K562 (cell line): ENCODE measurements around the gene KRTAP21-2.

ENCODE experiments used
- CBFB ChIP-seq: sonication (generic); formaldehyde crosslinking; IDR thresholded peaks from 2 replicates; pipeline ENCODE4 v1.4.0; 2020; ENCODE audit warnings: mild to moderate bottlenecking, missing genetic modification reagents
- EZH2 ChIP-seq: IDR thresholded peaks from 2 replicates; pipeline ENCODE4 v1.6.1; 2012; ENCODE audit warnings: low read depth, mild to moderate bottlenecking, inconsistent platforms, low read length, borderline replicate concordance
- POLR2AphosphoS5 ChIP-seq: IDR thresholded peaks from 2 replicates; pipeline ENCODE4 v1.6.1; 2011; ENCODE audit warnings: mild to moderate bottlenecking, low read depth, low read length, moderate library complexity; ENCODE audit not compliant: control insufficient read depth, insufficient read depth
- REST ChIP-seq, 2 experiments: fragments of 450-650 bp; formaldehyde crosslinking in 1 of 2; IDR thresholded peaks; 2 replicates each; pipeline versions ENCODE4 v1.4.0 to v1.6.1; 2014 to 2020; ENCODE audit warnings: mild to moderate bottlenecking in 2 of 2, borderline replicate concordance in 1 of 2, low read depth in 1 of 2
- SMC3 ChIP-seq: conservative IDR thresholded peaks from 2 replicates; pipeline ENCODE4 v1.6.1; 2011; ENCODE audit warnings: low read depth, low read length, improper control_type of control experiment; ENCODE audit not compliant: insufficient read depth
- ZBTB33 ChIP-seq: sonication (generic); formaldehyde crosslinking; IDR thresholded peaks from 2 replicates; pipeline ENCODE4 v1.8.1; 2023; ENCODE audit warnings: mild to moderate bottlenecking, missing genetic modification reagents
- ZEB2 ChIP-seq: fragments of 450-650 bp; IDR thresholded peaks from 2 replicates; pipeline ENCODE4 v1.6.1; 2016

GRCh38 chr21:30758306-30758705 is 11.2 kb upstream of the KRTAP21-2 start:
- TF ChIP-seq SMC3, result no peak
- TF ChIP-seq REST (IDR thresholded peaks at IDR 0.05; ENCODE audit: borderline replicate concordance), result no peak
- TF ChIP-seq REST (CRISPR knock-in tag; IDR thresholded peaks at IDR 0.05; ENCODE audit: low read depth), result no peak
- no peak for TF ChIP-seq ZEB2
- TF ChIP-seq ZBTB33 (CRISPR knock-in tag), result no peak
- no peak for TF ChIP-seq POLR2AphosphoS5
- TF ChIP-seq CBFB (CRISPR knock-in tag), result no peak
- no peak for TF ChIP-seq EZH2
